A549 (cell line): ENCODE measurements around the gene FASTK. TPM values are rescaled to one million over a fixed set of nuclear protein-coding genes. Genes with fewer than 3 reads are reported as not detected.
A peak's percentile ranks its signal among the peaks of the same experiment; 100 is the strongest.

Experiments
- ATAC-seq, 2 experiments: fragments of 200-7000 bp in 1 of 2; fragments of >200 bp in 1 of 2; cut with Nextera tagmentation in 1 of 2; cut with Tn5 transposase in 1 of 2; 3 replicates each; pipeline versions ENCODE4 v1.8.0 to v1.9.1; 2018 to 2020; ENCODE audit warnings: mild to moderate bottlenecking in 1 of 2, moderate library complexity in 1 of 2
- CTCF ChIA-PET: fragments of 300-600 bp; sonication (Branson Sonifier 250); formaldehyde crosslinking; extraction: SDS; loops from one replicate; lab custom pipeline; 2021; ENCODE audit warnings: antibody characterized with exemption, inconsistent platforms; lab: Yijun Ruan, JAX
- POLR2A ChIA-PET: fragments of 350-600 bp; formaldehyde crosslinking; extraction: SDS; loops from one replicate; lab custom pipeline; 2021; ENCODE audit warnings: antibody characterized with exemption, inconsistent platforms; lab: Yijun Ruan, JAX
- DNase-seq, 2 experiments: peaks; one replicate each; pipeline versions ENCODE4 v3.0.0 to v3.0.0-alpha.2; 2011 to 2016; ENCODE audit warnings: low read depth in 1 of 2, low spot score in 1 of 2
- FAIRE-seq: peaks from 2 replicates; lab custom pipeline; 2011; peaks lifted over from hg19 to GRCh38; lab: Jason Lieb, UNC
- H3K27ac ChIP-seq, 2 experiments: fragments of >200 bp; sonication (Bioruptor Twin); formaldehyde crosslinking; 3 replicates each; pipeline ENCODE4 v1.5.1; 2016 to 2017
- H3K4me1 ChIP-seq: fragments of >200 bp; sonication (Bioruptor Twin); formaldehyde crosslinking; 3 replicates; pipeline ENCODE4 v1.6.1; 2016
- H3K4me2 ChIP-seq: fragments of >200 bp; sonication (Bioruptor Twin); formaldehyde crosslinking; 3 replicates; pipeline ENCODE4 v1.6.1; 2016
- H3K4me3 ChIP-seq: fragments of >200 bp; sonication (Bioruptor Twin); formaldehyde crosslinking; 3 replicates; pipeline ENCODE4 v1.5.1; 2016
- H3K9me3 ChIP-seq: fragments of >200 bp; sonication (Bioruptor Twin); formaldehyde crosslinking; 3 replicates; pipeline ENCODE4 v1.6.1; 2016
- CHD4 ChIP-seq: fragments of 200-600 bp; sonication (generic); IDR thresholded peaks from 2 replicates; pipeline ENCODE4 v1.6.1; 2016; ENCODE audit warnings: antibody characterized with exemption, mild to moderate bottlenecking, borderline replicate concordance
- EHF ChIP-seq: fragments of 250-450 bp; sonication (Bioruptor Pico); IDR thresholded peaks from 2 replicates; pipeline ENCODE4 v1.5.0; 2020; ENCODE audit warnings: mild to moderate bottlenecking
- EHMT2 ChIP-seq: fragments of 200-600 bp; sonication (generic); IDR thresholded peaks from 2 replicates; pipeline ENCODE4 v1.6.1; 2016; ENCODE audit warnings: antibody characterized with exemption, low read depth, mild to moderate bottlenecking, moderate library complexity
- ESRRA ChIP-seq: fragments of 150-350 bp; IDR thresholded peaks from 2 replicates; pipeline ENCODE4 v1.6.1; 2014; ENCODE audit warnings: mild to moderate bottlenecking, low read length, borderline replicate concordance
- FOSB ChIP-seq: fragments of 250-450 bp; sonication (Bioruptor Pico); IDR thresholded peaks from 2 replicates; pipeline ENCODE4 v1.5.0; 2020; ENCODE audit warnings: mild to moderate bottlenecking, moderate library complexity
- FOXS1 ChIP-seq: fragments of 250-450 bp; sonication (Bioruptor Pico); IDR thresholded peaks from 2 replicates; pipeline ENCODE4 v1.5.0; 2020; ENCODE audit warnings: mild to moderate bottlenecking, moderate library complexity
- HDAC2 ChIP-seq: fragments of 200-600 bp; sonication (generic); IDR thresholded peaks from 2 replicates; pipeline ENCODE4 v1.6.1; 2016
- HEYL ChIP-seq: fragments of 250-450 bp; sonication (Bioruptor Pico); IDR thresholded peaks from 2 replicates; pipeline ENCODE4 v1.8.0; 2021; ENCODE audit warnings: mild to moderate bottlenecking, moderate library complexity
- HOXB13 ChIP-seq: fragments of 250-450 bp; sonication (Bioruptor Pico); IDR thresholded peaks from 2 replicates; pipeline ENCODE4 v1.5.0; 2020; ENCODE audit warnings: low read depth, mild to moderate bottlenecking, moderate library complexity
- MAZ ChIP-seq: fragments of 150-350 bp; IDR thresholded peaks from 2 replicates; pipeline ENCODE4 v1.6.1; 2014; ENCODE audit warnings: antibody characterized with exemption, low read depth, low read length, borderline replicate concordance
- NPAS2 ChIP-seq: fragments of 250-450 bp; sonication (Bioruptor Pico); IDR thresholded peaks from 2 replicates; pipeline ENCODE4 v1.8.0; 2022; ENCODE audit warnings: mild to moderate bottlenecking, moderate library complexity, borderline replicate concordance
- PHF8 ChIP-seq: fragments of 200-600 bp; sonication (generic); IDR thresholded peaks from 2 replicates; pipeline ENCODE4 v1.6.1; 2016; ENCODE audit warnings: low read depth, mild to moderate bottlenecking, antibody characterized with exemption, moderate library complexity, borderline replicate concordance
- POLR2AphosphoS2 ChIP-seq: conservative IDR thresholded peaks from 2 replicates; pipeline ENCODE4 v1.6.1; 2012; ENCODE audit warnings: low read length, improper control_type of control experiment, inconsistent platforms
- RAD21 ChIP-seq, 2 experiments: fragments of >200 bp in 1 of 2; sonication (Bioruptor Twin) in 1 of 2; formaldehyde crosslinking in 1 of 2; IDR thresholded peaks in 1 of 2; conservative IDR thresholded peaks in 1 of 2; 2 replicates in 1 of 2; 3 replicates in 1 of 2; pipeline ENCODE4 v1.6.1; 2012 to 2018; ENCODE audit warnings: inconsistent platforms in 1 of 2
- SREBF2 ChIP-seq: fragments of 450-650 bp; IDR thresholded peaks from 2 replicates; pipeline ENCODE4 v1.6.1; 2014; ENCODE audit warnings: mild to moderate bottlenecking, moderate library complexity
- TFCP2L1 ChIP-seq: fragments of 250-450 bp; sonication (Bioruptor Pico); IDR thresholded peaks from 2 replicates; pipeline ENCODE4 v1.5.0; 2021; ENCODE audit warnings: mild to moderate bottlenecking
- TP53 ChIP-seq: fragments of 250-450 bp; sonication (Bioruptor Pico); IDR thresholded peaks from 2 replicates; pipeline ENCODE4 v1.5.0; 2021; ENCODE audit warnings: mild to moderate bottlenecking, moderate library complexity
- ZC3H11A ChIP-seq: fragments of 450-650 bp; IDR thresholded peaks from 2 replicates; pipeline ENCODE4 v1.6.1; 2014; ENCODE audit warnings: antibody characterized with exemption, mild to moderate bottlenecking
- WGBS: methylation state at CpG from one replicate; pipeline ENCODE4 v1.1.6; 2017; ENCODE audit errors: missing lambda C conversion rate; 5-methylcytosine and 5-hydroxymethylcytosine counted together
- polyA plus RNA-seq, 4 experiments: library from polyadenylated mRNA; depleted of rRNA in 3 of 4; stranded (reverse); fragments of >200 nt; fragmentation: RNase III in 1 of 4; extraction: RNeasy Plus Mini Kit Qiagen cat#74134 plus additional on column Dnase treatment in 1 of 4; gene quantifications; 2 replicates in 3 of 4; 3 replicates in 1 of 4; pipeline ENCODE4 v1.2.3, GENCODE V29; 2011 to 2017
- TF ChIP-seq, protein P1 (sequence below): IDR thresholded peaks from 2 replicates; pipeline ENCODE4 v1.6.1; 2012
- TF ChIP-seq, protein P2 (sequence below): fragments of 200-600 bp; sonication (generic); IDR thresholded peaks from 2 replicates; pipeline ENCODE4 v1.6.1; 2016; ENCODE audit warnings: antibody characterized with exemption, mild to moderate bottlenecking, moderate library complexity
- TF ChIP-seq, protein P3 (sequence below): IDR thresholded peaks from 2 replicates; pipeline ENCODE4 v1.6.1; 2012; ENCODE audit warnings: low read depth, borderline replicate concordance

Gene FASTK
- polyA plus RNA-seq, 2 of the 4 experiments (the other 2 are of a cell fraction): 38.5 to 72.4 TPM

DNA sequence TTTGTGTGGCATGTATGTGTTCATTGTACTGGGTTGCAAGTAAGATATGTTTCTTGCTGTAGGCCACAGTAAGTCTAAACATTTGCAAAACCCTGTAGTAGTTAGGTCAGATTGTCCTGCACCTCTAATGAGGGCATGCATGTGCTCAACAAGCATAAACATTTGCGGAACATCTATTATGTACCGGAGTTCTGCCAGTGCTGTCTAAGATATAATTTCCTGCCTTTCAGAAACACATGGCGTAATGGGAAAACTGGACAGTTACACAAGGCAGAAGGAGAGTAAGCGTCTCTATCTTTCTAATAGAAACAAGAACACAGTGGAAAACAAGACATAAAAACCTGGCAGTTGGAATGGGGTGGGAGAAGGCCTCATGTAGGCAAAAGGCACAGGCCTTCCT, 49.6 kb downstream of the FASTK start:
- DNase-seq: no peak
- Histone ChIP-seq H3K27ac (no peak overlapping the region), H3K4me1 (peaks cover 18% of the 10 kb centered on the region; the same call in 2 of the 3 replicates), H3K9me3 (no peaks in the 10 kb centered on the region), H3K4me2 (no peak overlapping the region), H3K4me3 (no peak overlapping the region)
- TF ChIP-seq PHF8 (no peak), TP53 (CRISPR knock-in tag) (no peak), RAD21 (conservative IDR thresholded peaks at IDR 0.05 in 1 of 2, IDR thresholded peaks at IDR 0.05 in 1 of 2) (no peak), FOXS1 (CRISPR knock-in tag) (no peak), FOSB (CRISPR knock-in tag) (no peak), TFCP2L1 (CRISPR knock-in tag) (no peak), EHMT2 (no peak), SREBF2 (no peak), NPAS2 (CRISPR knock-in tag) (no peak), POLR2AphosphoS2 (no peak), EHF (no peak), HEYL (no peak), HDAC2 (no peak), ESRRA (no peak), HOXB13 (CRISPR knock-in tag) (no peak)
- TF ChIP-seq, protein P1, sequence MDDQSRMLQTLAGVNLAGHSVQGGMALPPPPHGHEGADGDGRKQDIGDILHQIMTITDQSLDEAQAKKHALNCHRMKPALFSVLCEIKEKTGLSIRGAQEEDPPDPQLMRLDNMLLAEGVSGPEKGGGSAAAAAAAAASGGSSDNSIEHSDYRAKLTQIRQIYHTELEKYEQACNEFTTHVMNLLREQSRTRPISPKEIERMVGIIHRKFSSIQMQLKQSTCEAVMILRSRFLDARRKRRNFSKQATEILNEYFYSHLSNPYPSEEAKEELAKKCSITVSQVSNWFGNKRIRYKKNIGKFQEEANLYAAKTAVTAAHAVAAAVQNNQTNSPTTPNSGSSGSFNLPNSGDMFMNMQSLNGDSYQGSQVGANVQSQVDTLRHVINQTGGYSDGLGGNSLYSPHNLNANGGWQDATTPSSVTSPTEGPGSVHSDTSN: no peak
- TF ChIP-seq, protein P2, sequence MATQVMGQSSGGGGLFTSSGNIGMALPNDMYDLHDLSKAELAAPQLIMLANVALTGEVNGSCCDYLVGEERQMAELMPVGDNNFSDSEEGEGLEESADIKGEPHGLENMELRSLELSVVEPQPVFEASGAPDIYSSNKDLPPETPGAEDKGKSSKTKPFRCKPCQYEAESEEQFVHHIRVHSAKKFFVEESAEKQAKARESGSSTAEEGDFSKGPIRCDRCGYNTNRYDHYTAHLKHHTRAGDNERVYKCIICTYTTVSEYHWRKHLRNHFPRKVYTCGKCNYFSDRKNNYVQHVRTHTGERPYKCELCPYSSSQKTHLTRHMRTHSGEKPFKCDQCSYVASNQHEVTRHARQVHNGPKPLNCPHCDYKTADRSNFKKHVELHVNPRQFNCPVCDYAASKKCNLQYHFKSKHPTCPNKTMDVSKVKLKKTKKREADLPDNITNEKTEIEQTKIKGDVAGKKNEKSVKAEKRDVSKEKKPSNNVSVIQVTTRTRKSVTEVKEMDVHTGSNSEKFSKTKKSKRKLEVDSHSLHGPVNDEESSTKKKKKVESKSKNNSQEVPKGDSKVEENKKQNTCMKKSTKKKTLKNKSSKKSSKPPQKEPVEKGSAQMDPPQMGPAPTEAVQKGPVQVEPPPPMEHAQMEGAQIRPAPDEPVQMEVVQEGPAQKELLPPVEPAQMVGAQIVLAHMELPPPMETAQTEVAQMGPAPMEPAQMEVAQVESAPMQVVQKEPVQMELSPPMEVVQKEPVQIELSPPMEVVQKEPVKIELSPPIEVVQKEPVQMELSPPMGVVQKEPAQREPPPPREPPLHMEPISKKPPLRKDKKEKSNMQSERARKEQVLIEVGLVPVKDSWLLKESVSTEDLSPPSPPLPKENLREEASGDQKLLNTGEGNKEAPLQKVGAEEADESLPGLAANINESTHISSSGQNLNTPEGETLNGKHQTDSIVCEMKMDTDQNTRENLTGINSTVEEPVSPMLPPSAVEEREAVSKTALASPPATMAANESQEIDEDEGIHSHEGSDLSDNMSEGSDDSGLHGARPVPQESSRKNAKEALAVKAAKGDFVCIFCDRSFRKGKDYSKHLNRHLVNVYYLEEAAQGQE: no peak
- TF ChIP-seq, protein P3, sequence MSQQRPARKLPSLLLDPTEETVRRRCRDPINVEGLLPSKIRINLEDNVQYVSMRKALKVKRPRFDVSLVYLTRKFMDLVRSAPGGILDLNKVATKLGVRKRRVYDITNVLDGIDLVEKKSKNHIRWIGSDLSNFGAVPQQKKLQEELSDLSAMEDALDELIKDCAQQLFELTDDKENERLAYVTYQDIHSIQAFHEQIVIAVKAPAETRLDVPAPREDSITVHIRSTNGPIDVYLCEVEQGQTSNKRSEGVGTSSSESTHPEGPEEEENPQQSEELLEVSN: no peak
- WGBS: 93% methylated on average over 4 of the region's 4 CpGs
- CTCF ChIA-PET: interaction anchor here (3.2 to 5.7 kb wide), 2 partner anchors 13 to 80 kb away, joined by 25 to 34 read pairs; no protein-coding TSS in a partner anchor
- POLR2A ChIA-PET: no interaction called here
- FAIRE-seq: no peak
- no peak for ATAC-seq

- 0 out of 2 replicates have a peak, but pooled peaks have one; percentile 50 for TF ChIP-seq TP53 (CRISPR knock-in tag)
- TF ChIP-seq PHF8: 0 out of 2 replicates have a peak, but pooled peaks have one; percentile 7
- TF ChIP-seq ZC3H11A: no peak
- 0 out of 2 replicates have a peak, but pooled peaks have one; percentile 77 for TF ChIP-seq CHD4
- no peak for TF ChIP-seq MAZ
- Histone ChIP-seq H3K9me3 (no peaks in the 10 kb centered on the region), H3K4me3 (peak overlapping the region; percentile 49)
These were observed 51.6 kb downstream of the FASTK start for GRCh38 chr7:151028948-151029501.

More at GRCh38 chr7:151028948-151029501, 51.6 kb downstream of the FASTK start:
- DNase-seq: no peak
- Histone ChIP-seq H3K4me1 (peaks cover 21% of the 10 kb centered on the region; the same call in 2 of the 3 replicates), H3K27ac (peak overlapping the region; percentile 73 to 90), H3K4me2 (peak overlapping the region; percentile 96)
- CTCF ChIA-PET: interaction anchor here (1.0 to 3.6 kb wide), 18 partner anchors 10 to 95 kb away, joined by 3 to 28 read pairs (median 5); partner anchors contain the start of genes CDK5 and SLC4A2
- FAIRE-seq: no peak
- 32% methylated on average over 17 of the region's 17 CpGs for WGBS
- POLR2A ChIA-PET: interaction anchor here (1.3 to 1.5 kb wide), 8 partner anchors 10 to 651 kb away, joined by 4 to 15 read pairs (median 5); partner anchors contain the start of genes ABCF2, CDK5 and SLC4A2
- ATAC-seq: no peak
